HG02759 (cell line): ENCODE measurements around the gene OSBPL8.
"Not testable (repeated sequence)": the region's sequence is repeated elsewhere in the genome, so short reads cannot be mapped to it uniquely, and the experiment has no call there.

Source experiments
- ATAC-seq: cut with Tn5 transposase; IDR thresholded peaks from one replicate; pipeline ENCODE4 v1.9.1; 2021; ENCODE audit warnings: mild to moderate bottlenecking, moderate library complexity; ENCODE audit not compliant: unreplicated experiment

Gene OSBPL8

DNA sequence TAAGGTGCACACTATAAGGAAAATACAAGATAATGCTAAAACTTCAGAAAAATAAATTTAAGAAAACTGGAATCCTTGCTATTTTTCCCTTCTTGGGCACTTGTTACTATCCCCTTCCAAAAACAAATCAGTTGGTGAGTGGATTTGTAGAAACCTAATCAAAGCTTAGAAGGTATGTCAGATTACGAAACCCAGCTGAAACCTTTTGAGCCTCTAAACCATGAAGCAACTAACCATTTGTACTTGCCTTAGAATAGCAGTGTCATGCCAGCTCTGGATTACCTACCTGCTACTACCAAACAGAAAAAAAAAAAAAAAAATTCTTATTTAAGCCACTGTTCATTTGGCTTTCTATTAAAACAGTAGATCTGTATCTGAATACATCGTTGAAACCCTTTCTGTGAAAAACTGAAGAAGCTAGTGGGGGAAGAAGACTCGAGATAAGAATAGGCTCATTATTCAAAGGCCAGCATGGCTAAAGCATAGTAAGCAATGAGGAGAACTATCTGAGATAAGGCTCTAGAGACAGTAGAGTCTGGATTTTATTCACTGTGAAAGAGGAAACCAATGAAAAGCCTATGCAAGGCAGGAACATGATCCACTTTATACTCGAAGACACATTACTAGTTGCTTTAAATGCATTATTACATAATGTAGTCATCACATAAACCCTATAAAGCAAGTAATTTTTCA lies 30.2 kb downstream of the OSBPL8 start:
- ATAC-seq: no peak

DNA sequence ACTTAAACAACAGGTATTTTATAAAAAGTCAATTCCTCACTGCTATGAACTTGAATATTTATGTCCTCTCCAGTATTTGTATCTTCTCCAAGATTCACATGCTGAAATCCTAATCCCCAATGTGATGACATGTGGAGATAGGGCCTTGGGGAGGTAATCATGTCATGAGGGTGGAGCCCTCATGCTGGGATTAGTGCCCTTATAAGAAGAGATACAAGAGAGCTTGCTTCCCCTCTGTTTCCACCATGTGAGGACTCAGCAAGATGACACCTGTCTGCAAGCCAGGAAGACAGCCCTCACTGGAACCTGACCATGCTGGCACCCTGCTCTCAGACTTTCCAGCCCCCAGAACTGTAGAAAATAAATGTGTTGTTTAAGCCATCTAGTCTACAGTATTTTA lies 36.2 kb downstream of the OSBPL8 start:
- ATAC-seq: no peak

DNA sequence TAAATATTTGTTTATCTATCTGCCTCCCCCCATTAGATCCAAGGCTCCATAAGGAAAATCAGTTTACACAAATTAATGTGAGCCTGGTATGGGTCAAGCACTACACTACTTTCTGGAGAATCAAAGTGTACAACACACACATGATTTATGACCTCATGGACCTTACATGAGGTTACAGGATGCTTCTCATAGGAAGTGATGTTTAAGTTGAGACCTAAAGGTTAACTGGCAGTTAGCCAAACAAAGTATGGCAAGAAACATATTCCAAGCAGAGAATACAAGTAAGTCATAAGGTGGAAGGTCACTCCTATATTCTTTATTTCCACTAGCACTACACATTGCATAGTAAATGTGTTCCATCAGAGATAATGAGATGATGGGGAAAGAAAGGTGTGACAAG lies 39.2 kb downstream of the OSBPL8 start:
- ATAC-seq: no peak

DNA sequence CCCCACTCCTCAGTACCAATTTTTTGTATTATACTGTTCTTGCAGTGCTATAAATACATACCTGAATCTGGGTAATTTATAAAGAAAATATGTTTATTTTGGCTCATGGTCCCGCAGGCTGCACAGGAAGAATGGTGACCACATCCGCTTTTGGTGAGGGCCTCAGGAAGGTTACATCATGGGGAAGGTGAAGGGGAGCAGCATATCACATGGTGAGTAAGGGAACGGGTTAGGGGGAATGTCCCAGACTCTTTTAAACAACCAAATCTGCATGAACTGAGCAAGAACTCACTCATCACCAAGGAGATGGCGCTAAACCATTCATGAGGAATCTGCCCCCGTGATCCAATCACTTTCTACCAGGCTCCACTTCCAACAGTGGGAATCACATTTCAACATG lies 40.0 kb downstream of the OSBPL8 start:
- no peak for ATAC-seq

DNA sequence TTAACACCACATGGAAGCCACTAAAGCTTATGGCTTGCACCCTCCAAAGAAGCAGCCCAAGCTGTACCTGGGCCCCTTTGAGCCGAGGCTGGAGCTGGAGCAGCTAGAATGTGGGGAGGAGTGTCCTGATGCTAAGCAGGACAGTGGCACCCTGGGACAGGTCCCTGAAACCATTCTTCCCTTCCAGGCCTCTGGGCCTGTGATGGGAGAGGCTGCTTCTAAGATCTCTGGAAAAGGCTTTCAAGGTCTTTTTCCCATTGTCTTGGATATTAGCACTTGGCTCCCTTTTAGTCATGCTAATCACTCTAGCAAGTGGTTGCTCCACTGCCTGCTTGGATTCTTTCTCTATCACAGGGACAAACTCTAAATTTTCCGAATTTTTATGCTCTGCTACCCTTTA lies 40.9 kb downstream of the OSBPL8 start:
- no peak for ATAC-seq

DNA sequence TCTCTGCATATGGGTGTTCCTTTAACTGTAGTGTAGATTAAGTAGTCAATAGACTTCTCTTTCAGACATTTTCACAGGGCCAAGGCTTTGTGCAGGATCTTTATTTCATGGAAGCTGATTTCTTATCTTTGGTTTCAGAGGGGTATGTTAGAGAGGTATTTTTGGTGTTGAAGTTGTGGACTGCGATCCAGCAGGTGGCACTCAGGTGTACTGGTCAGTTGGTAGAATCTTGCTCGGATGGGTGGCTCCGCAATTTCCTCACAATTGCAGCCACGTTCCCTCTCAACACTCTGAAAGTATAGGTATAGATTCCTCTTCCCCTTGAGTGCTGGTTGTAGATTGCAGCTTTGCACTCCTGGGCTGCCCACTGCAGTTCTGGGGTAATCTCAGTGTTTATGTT lies 44.3 kb downstream of the OSBPL8 start:
- ATAC-seq: no peak

DNA sequence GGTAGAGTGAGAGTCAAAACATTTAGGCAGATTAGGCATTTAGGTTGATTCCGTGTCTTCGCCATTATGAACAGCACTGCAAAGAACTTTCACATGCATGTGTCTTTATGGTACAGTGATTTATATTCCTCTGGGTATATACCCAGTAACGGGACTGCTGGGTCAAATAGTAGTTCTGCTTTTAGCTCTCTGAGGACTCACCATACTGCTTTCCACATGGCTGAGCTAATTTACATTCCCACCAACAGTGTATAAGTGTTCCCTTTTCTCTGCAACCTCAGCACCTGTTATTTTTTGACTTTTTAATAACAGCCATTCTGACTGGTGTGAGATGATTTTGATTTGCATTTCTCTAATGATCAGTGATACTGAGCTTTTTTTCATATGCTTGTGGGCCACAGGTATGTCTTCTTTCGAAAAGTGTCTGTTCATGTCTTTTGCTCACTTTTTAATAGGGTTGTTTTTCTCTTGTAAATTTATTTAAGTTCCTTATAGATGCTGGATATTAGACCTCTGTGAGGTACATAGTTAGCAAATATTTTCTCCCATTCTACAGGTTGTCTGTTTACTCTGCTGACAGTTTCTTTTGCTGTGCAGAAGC lies 48.4 kb downstream of the OSBPL8 start:
- ATAC-seq: peak; percentile 93

DNA sequence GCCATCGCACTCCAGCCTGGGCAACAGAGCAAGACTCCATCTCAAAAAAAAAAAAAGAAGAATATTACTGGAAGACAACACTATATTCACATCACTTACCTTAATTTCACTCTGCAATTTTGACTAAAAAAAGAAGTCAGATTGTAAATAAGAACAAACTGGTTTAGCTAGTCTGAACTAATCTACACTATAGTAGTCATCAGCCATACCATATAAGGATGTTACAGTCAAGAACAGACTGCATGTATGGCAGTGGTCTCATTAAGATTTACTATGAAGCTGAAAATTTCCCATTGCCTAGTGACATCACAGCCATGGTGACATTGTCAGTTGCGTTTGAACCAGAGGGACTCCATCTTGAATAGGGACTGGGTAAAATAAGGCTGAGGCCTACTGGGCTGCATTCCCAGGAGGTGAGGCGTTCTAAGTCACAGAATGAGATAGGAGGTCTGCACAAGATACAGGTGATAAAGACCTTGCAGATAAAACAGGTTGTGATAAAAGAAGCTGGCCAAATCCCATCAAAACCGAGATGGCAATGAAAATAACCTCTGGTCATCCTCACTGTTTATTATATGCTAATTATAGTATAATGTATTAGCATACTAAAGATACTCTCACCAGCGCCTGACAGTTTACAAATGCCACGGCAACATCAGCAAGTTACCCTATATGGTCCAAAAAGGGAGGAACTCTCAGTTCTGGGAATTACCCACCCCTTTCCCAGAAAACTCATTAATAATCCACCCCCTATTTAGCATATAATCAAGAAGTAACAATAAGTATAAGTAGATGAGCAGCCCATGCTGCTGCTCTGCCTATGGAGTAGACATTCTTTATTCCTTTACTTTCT lies 51.2 kb downstream of the OSBPL8 start:
- no peak for ATAC-seq

DNA sequence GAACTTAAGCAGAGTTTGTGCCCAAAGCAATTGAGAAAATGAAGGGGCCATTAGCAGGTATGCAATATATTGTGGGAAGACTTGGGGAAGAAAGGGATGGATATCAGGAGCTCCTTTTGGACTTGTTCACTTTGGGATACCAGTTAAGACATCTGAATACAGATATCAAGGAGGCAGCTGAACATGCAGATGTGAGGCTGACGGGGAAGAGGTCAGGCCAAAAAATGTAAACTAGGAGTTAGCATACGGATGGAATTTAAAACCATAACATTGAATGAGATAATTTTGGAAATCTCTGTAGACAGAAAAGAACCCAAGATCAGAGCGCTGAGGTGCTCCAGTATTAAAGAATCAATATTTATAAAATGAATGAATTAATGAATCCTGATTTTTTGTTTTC lies 53.4 kb downstream of the OSBPL8 start:
- no peak for ATAC-seq

DNA sequence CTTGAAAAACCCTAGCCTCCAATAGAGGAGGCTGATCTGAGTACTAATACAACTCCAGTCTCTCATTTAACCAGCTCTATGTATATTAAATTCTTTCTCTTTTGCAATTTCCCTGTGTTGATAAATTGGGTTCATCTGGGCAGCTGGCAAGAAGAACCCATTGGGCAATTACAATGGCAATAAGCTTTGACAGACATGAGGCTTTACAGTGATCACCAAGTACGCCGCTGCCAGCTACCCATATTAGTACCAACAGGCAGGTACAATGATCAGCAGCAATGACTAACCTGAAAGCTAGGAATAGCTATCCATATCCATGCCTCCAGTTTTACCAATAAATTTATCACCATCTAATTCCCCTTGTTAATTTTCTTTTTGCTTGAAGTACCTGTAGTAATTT lies 54.5 kb downstream of the OSBPL8 start:
- ATAC-seq: no peak

DNA sequence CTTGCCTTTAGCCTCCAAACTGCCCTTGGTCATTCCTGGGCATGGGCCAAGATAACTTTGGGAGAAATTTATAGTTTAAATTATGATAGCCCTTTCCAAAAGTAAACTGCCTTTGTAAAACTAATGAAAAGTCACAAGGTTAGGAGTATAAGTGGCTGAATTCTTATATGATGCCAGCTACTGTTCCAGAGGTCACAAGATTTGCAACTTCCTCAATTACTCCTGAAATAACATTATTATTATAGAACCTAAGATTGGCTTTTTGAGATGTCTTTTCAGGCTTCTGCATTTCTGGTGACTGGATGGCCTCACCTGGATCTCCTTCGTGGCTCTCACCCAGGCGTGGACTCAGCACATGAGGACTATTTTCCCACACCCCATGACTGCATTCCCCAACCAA lies 55.0 kb downstream of the OSBPL8 start:
- ATAC-seq: no peak

DNA sequence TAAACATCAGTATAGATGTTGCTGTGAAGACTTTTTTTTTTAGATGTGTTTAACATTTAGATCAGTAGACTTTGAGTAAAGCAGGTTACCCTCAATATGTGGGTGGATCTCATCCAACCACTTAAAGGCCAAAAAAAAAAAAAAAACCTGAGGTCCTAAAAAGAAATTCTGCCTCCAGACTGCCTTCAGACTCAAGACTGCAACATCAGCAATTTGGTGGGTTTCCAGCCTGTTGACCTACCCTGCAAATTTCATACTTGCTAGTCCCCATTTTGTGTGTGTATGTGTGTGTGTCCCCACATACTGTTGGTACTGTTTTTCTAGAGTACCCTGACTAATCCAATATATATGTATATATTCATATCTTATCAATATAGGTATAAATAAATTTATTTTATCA lies 55.6 kb downstream of the OSBPL8 start:
- ATAC-seq: no peak

DNA sequence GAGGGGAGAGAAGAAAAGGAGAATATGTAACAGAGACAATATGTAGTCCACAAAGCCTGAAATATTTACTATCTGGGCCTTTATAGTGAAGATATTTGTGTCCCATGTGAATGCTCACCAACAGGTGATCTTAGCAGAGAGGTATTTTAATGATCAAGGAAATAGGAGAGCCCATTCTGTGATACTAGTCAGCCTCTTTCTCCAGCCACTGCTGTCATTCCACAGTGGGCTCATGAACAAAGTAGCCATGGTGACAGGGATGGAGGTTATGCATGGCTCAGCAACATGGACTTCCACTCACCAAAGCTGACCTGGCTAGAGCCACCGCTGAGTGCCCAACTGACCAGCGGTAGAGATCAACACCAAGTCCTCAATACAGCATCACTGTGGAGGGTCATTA lies 58.2 kb downstream of the OSBPL8 start:
- ATAC-seq: no peak

DNA sequence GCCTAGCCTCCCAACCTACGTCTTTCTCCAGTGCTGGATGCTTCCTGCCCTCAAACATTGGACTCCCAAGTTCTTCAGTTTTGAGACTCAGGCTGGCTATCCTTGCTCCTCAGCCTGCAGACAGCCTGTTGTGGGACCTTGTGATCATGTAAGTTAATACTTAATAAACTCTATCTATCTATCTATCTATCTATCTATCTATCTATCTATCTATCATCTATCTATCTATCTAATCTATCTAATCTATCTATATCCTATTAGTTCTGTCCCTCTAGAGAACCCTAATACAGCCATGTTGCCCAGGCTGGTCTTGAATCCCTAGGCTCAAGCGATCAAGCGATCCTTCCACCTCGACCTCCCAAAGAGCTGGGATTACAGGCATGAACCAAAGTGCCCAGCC lies 60.4 kb downstream of the OSBPL8 start:
- ATAC-seq: not testable (repeated sequence)

DNA sequence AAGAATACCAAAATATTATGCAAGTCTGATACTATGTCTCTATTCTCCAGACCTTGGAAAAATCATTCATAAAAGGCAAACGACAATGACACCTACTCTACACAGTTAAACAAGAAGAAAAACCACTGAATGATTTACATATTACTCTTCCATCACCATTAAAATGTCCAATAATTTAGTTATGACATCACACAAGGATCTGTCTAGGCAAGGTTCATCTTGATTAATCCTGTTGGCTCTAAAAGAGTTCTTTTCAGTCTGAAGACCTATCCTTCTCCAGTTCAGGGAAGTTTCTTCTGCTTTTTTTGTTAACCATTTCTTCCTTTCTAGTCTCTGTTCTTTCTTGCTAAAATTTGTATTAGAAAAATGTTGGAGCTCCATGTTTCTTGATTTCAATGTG lies 64.0 kb downstream of the OSBPL8 start:
- ATAC-seq: no peak

DNA sequence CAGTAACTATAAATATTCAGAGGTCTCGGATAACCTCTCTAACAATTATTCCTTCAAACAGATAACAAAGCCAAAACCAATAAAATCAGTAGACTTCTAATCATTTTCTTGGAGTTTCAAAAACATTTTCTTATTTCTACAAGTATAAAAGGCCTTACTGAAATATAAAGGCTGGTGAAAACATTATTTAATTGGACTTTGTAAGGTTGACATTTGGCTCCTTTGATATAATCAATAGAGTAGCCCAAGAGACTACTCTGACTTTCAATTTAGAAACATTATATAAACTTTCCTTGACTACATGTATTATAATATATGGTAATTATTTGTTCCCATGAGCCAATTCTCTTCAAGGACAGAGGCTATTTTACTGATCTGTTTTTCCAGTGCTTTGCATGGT lies 68.3 kb downstream of the OSBPL8 start:
- ATAC-seq: no peak

DNA sequence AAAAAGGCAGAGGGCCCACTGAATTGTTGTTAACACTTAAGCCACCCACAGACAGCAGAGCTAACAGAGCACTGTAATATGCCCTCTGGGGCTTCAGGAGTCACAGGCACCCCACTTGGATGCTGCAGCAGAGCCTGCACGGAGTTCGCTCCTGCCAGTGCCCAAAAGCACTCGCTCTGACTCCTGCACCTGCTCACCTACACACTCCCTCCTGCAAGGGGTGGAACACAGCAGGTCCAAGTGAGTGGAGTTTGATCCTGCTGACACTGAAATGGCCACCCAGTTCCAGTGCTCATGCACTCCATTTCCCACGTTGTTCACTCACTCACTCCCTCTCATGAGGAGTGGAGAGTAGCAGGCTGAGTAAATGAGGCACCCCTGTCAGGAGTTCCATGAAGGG lies 68.8 kb downstream of the OSBPL8 start:
- no peak for ATAC-seq

DNA sequence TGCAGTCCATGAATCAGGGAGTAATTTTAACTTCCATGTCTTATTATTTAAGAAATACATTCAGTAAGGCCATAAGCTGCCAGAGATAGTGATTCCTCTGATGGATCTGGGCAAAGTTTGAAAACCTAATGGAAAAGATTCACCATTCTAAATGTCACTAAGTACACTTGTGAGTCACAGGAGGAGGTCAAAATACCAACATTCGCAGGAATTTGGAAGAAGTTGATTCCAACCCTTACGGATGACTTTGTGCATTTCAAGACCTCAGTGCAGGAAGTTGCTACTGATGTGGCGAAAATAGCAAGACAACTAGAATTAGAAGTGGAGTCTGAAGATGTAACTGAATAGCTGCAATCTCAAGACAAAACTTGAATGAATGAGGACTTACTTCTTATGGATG lies 69.8 kb downstream of the OSBPL8 start:
- ATAC-seq: no peak

DNA sequence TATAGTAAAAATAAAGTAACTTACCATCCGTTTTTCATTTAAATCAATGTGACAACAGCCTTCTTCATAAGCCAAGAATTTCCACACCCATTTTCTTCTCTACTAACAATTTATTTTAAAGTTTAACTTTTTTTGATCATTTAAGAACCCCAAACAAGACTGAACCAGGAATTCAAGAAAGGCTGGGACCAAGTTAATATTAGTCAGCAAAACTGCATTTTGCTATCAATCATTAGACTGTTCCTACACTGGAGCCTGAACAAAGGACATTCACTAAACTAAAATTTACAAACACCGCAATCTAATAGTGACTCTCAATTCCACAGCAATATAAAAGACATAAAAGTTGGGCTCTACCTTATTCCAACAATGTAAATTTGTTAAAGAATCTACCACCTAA lies 73.6 kb downstream of the OSBPL8 start:
- ATAC-seq: no peak

DNA sequence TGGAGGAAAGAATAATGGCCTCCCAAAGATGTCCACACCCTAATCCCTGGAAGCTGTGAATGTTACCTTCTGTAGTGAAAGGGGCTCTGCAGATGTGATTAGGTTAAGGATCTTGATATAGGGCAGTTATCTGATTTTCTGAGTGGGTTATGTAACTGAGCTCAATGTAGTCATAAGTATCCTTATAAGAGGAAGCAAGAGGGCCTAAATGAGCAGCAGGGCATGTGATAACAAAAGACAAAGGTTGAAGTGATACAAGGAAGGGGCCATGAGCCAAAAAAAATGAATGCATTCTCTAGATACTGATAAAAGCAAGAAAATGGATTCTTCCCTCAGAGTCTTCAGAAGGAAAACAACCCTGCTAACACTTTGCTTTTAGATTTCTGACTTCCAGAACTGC lies 78.8 kb downstream of the OSBPL8 start:
- ATAC-seq: no peak

DNA sequence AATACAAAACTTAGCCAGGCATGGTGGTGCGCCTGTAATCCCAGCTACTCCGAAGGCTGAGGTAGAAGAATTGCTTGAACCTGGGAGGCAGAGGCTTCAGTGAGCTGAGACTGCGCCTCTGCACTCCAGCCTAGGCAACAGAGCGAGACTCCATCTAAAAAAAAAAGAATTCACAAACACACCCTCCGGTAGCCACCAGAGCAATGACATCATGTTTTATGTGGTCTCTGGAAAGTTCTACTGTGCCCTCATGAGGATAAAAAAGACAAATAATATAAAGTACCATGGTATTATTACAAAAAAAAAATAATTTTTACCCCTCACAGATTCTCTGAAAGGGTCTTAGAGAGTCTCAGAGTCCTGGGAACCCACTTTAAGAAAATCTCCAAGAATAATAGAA lies 81.5 kb downstream of the OSBPL8 start:
- ATAC-seq: no peak

DNA sequence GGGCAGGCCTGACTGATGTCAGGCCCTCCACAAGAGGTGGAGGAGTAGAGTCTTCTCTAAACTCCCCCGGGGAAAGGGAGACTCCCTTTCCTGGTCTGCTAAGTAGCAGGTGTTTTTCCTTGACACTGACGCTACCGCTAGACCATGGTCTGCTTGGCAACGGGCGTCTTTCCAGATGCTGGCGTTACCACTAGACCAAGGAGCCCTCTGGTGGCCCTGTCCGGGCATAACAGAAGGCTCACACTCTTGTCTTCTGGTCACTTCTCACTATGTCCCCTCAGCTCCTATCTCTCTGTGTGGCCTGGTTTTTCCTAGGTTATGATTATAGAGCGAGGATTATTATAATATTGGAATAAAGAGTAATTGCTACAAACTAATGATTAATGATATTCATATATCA lies 86.7 kb downstream of the OSBPL8 start:
- not testable (repeated sequence) for ATAC-seq
